ENCODE data around the gene AUTS2. TPM values are rescaled to one million over a fixed set of nuclear protein-coding genes. Genes with fewer than 3 reads are reported as not detected.

Gene AUTS2
- total and polyA plus RNA-seq, 2 experiments from 2014 or later, result 32.0 to 91.0 TPM

DNA sequence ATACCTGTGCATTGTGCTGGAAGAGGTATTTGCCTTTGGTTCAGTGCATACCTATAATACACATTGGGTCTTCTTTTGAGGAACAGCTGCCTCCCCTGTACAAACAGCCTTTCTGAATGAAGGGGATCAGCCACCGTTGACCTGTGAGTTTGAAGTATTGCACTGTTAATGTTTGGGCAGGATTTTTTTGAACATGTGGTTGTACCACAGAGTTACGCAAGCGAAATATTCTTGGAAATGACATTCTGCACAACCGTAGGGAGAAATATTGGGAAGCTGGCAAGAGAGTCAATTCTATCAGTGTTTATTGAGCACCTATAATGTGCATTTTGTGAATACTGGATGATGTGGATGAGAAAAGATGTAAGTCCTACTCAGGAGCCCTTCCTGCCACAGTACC is 270.6 kb downstream of the AUTS2 start (continued):
- TF ChIP-seq, protein P1, sequence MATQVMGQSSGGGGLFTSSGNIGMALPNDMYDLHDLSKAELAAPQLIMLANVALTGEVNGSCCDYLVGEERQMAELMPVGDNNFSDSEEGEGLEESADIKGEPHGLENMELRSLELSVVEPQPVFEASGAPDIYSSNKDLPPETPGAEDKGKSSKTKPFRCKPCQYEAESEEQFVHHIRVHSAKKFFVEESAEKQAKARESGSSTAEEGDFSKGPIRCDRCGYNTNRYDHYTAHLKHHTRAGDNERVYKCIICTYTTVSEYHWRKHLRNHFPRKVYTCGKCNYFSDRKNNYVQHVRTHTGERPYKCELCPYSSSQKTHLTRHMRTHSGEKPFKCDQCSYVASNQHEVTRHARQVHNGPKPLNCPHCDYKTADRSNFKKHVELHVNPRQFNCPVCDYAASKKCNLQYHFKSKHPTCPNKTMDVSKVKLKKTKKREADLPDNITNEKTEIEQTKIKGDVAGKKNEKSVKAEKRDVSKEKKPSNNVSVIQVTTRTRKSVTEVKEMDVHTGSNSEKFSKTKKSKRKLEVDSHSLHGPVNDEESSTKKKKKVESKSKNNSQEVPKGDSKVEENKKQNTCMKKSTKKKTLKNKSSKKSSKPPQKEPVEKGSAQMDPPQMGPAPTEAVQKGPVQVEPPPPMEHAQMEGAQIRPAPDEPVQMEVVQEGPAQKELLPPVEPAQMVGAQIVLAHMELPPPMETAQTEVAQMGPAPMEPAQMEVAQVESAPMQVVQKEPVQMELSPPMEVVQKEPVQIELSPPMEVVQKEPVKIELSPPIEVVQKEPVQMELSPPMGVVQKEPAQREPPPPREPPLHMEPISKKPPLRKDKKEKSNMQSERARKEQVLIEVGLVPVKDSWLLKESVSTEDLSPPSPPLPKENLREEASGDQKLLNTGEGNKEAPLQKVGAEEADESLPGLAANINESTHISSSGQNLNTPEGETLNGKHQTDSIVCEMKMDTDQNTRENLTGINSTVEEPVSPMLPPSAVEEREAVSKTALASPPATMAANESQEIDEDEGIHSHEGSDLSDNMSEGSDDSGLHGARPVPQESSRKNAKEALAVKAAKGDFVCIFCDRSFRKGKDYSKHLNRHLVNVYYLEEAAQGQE (IDR thresholded peaks at IDR 0.05; ENCODE audit: unreplicated experiment), result no peak
- TF ChIP-seq CREB1 (CRISPR knock-in tag; IDR thresholded peaks at IDR 0.05; ENCODE audit: low read depth) (no peak), STAT1 (IDR thresholded peaks at IDR 0.05; ENCODE audit: unreplicated experiment) (no peak)
- TF ChIP-seq, protein P2, sequence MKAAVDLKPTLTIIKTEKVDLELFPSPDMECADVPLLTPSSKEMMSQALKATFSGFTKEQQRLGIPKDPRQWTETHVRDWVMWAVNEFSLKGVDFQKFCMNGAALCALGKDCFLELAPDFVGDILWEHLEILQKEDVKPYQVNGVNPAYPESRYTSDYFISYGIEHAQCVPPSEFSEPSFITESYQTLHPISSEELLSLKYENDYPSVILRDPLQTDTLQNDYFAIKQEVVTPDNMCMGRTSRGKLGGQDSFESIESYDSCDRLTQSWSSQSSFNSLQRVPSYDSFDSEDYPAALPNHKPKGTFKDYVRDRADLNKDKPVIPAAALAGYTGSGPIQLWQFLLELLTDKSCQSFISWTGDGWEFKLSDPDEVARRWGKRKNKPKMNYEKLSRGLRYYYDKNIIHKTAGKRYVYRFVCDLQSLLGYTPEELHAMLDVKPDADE (IDR thresholded peaks at IDR 0.05), result no peak

DNA sequence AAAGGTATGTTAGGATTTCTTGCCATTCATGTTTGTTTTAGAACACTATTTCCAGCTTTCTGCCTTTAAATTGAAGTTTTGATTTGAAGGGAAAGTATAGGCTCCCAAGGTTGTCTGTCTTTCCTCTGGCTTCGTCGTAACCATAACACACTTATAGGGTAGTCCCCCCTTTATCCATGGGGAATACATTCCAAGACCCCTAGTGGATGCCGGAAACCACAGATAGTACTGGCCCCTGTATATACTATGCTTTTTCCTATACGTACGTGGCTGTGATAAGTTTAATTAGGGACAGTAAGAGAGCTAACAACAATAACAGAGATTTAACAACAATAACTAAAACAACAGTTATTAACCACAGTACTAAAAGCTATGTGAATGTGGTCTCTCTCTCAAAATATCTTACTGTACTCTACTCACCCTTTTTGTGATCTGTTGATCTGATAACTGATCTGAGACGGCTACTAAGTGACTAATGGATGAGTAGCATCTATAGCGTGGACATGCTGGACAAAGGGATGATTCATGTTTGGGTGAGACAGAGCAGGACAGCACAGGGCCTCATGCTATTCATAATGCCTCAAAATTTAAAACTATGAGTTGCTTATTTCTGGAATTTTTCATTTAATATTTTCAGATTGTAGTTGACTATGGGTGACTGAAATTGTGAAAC is 273.1 kb downstream of the AUTS2 start:
- Mint-ChIP-seq H3K9me3 (no peaks in the 10 kb centered on the region), H3K4me3 (no peak overlapping the region), H3K27me3 (ENCODE audit: insufficient read depth, low read depth, poor library complexity) (peaks cover 2% of the 10 kb centered on the region), H3K4me1 (no peaks in the 10 kb centered on the region), H3K27ac (no peak overlapping the region), H3K36me3 (ENCODE audit: low read depth) (no peaks in the 10 kb centered on the region)
- Histone ChIP-seq H3F3A (replicated peaks; ENCODE audit: low read depth) (no peaks in the 10 kb centered on the region), H3K79me2 (replicated peaks; ENCODE audit: insufficient read depth) (no peaks in the 10 kb centered on the region; the same call in 1 of the 2 replicates), H3K4me1 (ENCODE audit: insufficient read depth) (no peaks in the 10 kb centered on the region), H3K9me2 (ENCODE audit: insufficient read depth) (no peaks in the 10 kb centered on the region; the same call in 1 of the 2 replicates), H3K36me3 (ENCODE audit: insufficient read depth) (no peaks in the 10 kb centered on the region), H3K4me3 (no peak overlapping the region), H3K4me2 (no peak overlapping the region), H4K20me1 (replicated peaks; ENCODE audit: insufficient read depth) (no peaks in the 10 kb centered on the region), H3K27ac (ENCODE audit: low read depth) (no peak overlapping the region), H2AFZ (no peak overlapping the region), H3K27me3 (ENCODE audit: insufficient read depth) (no peaks in the 10 kb centered on the region)
- no peak for ATAC-seq
- DNase-seq (ENCODE audit: low spot score), result no peak
- no peak for TF ChIP-seq JUNB (IDR thresholded peaks at IDR 0.05; ENCODE audit: unreplicated experiment)
- no peak for TF ChIP-seq POLR2AphosphoS5 (IDR thresholded peaks at IDR 0.05; ENCODE audit: low read depth)
- TF ChIP-seq, protein P1 (IDR thresholded peaks at IDR 0.05; ENCODE audit: unreplicated experiment), result no peak
- no peak for TF ChIP-seq EZH2 (IDR thresholded peaks at IDR 0.05; ENCODE audit: low read depth, unreplicated experiment)
- TF ChIP-seq EZH2phosphoT487 (IDR thresholded peaks at IDR 0.05; ENCODE audit: unreplicated experiment), result no peak
- TF ChIP-seq ZNF331 (CRISPR knock-in tag; IDR thresholded peaks at IDR 0.05; ENCODE audit: low read depth), result no peak
- no peak for TF ChIP-seq STAT1 (IDR thresholded peaks at IDR 0.05; ENCODE audit: unreplicated experiment)
- TF ChIP-seq, protein P3, sequence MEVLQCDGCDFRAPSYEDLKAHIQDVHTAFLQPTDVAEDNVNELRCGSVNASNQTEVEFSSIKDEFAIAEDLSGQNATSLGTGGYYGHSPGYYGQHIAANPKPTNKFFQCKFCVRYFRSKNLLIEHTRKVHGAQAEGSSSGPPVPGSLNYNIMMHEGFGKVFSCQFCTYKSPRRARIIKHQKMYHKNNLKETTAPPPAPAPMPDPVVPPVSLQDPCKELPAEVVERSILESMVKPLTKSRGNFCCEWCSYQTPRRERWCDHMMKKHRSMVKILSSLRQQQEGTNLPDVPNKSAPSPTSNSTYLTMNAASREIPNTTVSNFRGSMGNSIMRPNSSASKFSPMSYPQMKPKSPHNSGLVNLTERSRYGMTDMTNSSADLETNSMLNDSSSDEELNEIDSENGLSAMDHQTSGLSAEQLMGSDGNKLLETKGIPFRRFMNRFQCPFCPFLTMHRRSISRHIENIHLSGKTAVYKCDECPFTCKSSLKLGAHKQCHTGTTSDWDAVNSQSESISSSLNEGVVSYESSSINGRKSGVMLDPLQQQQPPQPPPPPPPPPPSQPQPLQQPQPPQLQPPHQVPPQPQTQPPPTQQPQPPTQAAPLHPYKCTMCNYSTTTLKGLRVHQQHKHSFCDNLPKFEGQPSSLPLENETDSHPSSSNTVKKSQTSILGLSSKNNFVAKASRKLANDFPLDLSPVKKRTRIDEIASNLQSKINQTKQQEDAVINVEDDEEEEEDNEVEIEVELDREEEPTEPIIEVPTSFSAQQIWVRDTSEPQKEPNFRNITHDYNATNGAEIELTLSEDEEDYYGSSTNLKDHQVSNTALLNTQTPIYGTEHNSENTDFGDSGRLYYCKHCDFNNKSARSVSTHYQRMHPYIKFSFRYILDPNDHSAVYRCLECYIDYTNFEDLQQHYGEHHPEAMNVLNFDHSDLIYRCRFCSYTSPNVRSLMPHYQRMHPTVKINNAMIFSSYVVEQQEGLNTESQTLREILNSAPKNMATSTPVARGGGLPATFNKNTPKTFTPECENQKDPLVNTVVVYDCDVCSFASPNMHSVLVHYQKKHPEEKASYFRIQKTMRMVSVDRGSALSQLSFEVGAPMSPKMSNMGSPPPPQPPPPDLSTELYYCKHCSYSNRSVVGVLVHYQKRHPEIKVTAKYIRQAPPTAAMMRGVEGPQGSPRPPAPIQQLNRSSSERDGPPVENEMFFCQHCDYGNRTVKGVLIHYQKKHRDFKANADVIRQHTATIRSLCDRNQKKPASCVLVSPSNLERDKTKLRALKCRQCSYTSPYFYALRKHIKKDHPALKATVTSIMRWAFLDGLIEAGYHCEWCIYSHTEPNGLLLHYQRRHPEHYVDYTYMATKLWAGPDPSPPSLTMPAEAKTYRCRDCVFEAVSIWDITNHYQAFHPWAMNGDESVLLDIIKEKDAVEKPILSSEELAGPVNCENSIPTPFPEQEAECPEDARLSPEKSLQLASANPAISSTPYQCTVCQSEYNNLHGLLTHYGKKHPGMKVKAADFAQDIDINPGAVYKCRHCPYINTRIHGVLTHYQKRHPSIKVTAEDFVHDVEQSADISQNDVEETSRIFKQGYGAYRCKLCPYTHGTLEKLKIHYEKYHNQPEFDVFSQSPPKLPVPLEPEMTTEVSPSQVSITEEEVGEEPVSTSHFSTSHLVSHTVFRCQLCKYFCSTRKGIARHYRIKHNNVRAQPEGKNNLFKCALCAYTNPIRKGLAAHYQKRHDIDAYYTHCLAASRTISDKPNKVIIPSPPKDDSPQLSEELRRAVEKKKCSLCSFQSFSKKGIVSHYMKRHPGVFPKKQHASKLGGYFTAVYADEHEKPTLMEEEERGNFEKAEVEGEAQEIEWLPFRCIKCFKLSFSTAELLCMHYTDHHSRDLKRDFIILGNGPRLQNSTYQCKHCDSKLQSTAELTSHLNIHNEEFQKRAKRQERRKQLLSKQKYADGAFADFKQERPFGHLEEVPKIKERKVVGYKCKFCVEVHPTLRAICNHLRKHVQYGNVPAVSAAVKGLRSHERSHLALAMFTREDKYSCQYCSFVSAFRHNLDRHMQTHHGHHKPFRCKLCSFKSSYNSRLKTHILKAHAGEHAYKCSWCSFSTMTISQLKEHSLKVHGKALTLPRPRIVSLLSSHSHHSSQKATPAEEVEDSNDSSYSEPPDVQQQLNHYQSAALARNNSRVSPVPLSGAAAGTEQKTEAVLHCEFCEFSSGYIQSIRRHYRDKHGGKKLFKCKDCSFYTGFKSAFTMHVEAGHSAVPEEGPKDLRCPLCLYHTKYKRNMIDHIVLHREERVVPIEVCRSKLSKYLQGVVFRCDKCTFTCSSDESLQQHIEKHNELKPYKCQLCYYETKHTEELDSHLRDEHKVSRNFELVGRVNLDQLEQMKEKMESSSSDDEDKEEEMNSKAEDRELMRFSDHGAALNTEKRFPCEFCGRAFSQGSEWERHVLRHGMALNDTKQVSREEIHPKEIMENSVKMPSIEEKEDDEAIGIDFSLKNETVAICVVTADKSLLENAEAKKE (CRISPR knock-in tag; IDR thresholded peaks at IDR 0.05), result no peak

Measured in GM23338 (cell line).